Mesenchymal stem cell (in vitro differentiated cells and primary cell): Measurements from ENCODE around the gene TRPM1.
A peak's percentile ranks its signal among the peaks of the same experiment; 100 is the strongest.

ENCODE experiments used
- DNase-seq: peaks from one replicate; pipeline ENCODE4 v3.0.0-alpha.2; 2013
- H2AFZ ChIP-seq: one replicate; pipeline ENCODE4 v1.6.1; 2013; ENCODE audit warnings: low read depth, mild to moderate bottlenecking, control low read depth, inconsistent platforms, low read length, moderate library complexity
- H2AK5ac ChIP-seq: 2 replicates; pipeline ENCODE4 v1.6.1; 2013; ENCODE audit warnings: low read length, moderate library complexity, mild to moderate bottlenecking, inconsistent platforms; ENCODE audit not compliant: severe bottlenecking
- H2BK120ac ChIP-seq: one replicate; pipeline ENCODE4 v1.6.1; 2013; ENCODE audit warnings: low read depth, mild to moderate bottlenecking, inconsistent platforms, low read length, moderate library complexity
- H2BK12ac ChIP-seq, 2 experiments: one replicate each; pipeline ENCODE4 v1.6.1; 2013; ENCODE audit warnings: inconsistent platforms in 2 of 2, low read length in 2 of 2, mild to moderate bottlenecking in 2 of 2, moderate library complexity in 2 of 2, control low read depth in 1 of 2
- H2BK15ac ChIP-seq: one replicate; pipeline ENCODE4 v1.6.1; 2013; ENCODE audit warnings: mild to moderate bottlenecking, low read depth, inconsistent platforms; ENCODE audit not compliant: poor library complexity, severe bottlenecking
- H2BK5ac ChIP-seq: 2 replicates; pipeline ENCODE4 v1.6.1; 2013; ENCODE audit warnings: low read depth, mild to moderate bottlenecking, low read length, control low read depth, inconsistent platforms; ENCODE audit not compliant: poor library complexity, severe bottlenecking
- H3K14ac ChIP-seq, 2 experiments: one replicate each; pipeline ENCODE4 v1.6.1; 2013; ENCODE audit warnings: inconsistent platforms in 2 of 2, low read length in 2 of 2, control low read depth in 1 of 2, mild to moderate bottlenecking in 1 of 2, moderate library complexity in 1 of 2
- H3K18ac ChIP-seq, 2 experiments: one replicate each; pipeline ENCODE4 v1.6.1; 2013; ENCODE audit warnings: inconsistent platforms in 2 of 2, low read length in 2 of 2, control low read depth in 1 of 2, low read depth in 1 of 2, mild to moderate bottlenecking in 1 of 2
- H3K23ac ChIP-seq, 2 experiments: one replicate each; pipeline ENCODE4 v1.6.1; 2013; ENCODE audit warnings: inconsistent platforms in 2 of 2, low read length in 2 of 2, mild to moderate bottlenecking in 2 of 2, moderate library complexity in 2 of 2, control low read depth in 1 of 2
- H3K27ac ChIP-seq: 2 replicates; pipeline ENCODE4 v1.5.1; 2013; ENCODE audit warnings: mild to moderate bottlenecking, moderate library complexity, low read length, control low read depth, inconsistent platforms; ENCODE audit not compliant: poor library complexity, severe bottlenecking
- H3K27me3 ChIP-seq, 2 experiments: 2 replicates each; pipeline versions ENCODE4 v1.6.1 to v1.7.0; 2013; ENCODE audit warnings: low read length in 2 of 2, mild to moderate bottlenecking in 2 of 2, moderate library complexity in 2 of 2, control low read depth in 1 of 2, inconsistent platforms in 1 of 2; ENCODE audit not compliant: control insufficient read depth in 1 of 2, insufficient read depth in 1 of 2
- H3K36me3 ChIP-seq, 2 experiments: 2 replicates each; pipeline versions ENCODE4 v1.6.1 to v1.7.0; 2013; ENCODE audit warnings: low read length in 2 of 2, control low read depth in 1 of 2, inconsistent platforms in 1 of 2, low read depth in 1 of 2, mild to moderate bottlenecking in 1 of 2; ENCODE audit not compliant: insufficient read depth in 2 of 2, control insufficient read depth in 1 of 2
- H3K4ac ChIP-seq, 2 experiments: one replicate each; pipeline ENCODE4 v1.6.1; 2013; ENCODE audit warnings: inconsistent platforms in 2 of 2, low read length in 2 of 2, mild to moderate bottlenecking in 2 of 2, moderate library complexity in 2 of 2, control low read depth in 1 of 2, low read depth in 1 of 2
- H3K4me1 ChIP-seq: 2 replicates; pipeline ENCODE4 v1.6.1; 2013; ENCODE audit warnings: low read depth, low read length, control low read depth; ENCODE audit not compliant: control insufficient read depth, insufficient read depth
- H3K4me2 ChIP-seq: 2 replicates; pipeline ENCODE4 v1.6.1; 2013; ENCODE audit warnings: low read length, mild to moderate bottlenecking, inconsistent platforms; ENCODE audit not compliant: poor library complexity, severe bottlenecking
- H3K4me3 ChIP-seq, 2 experiments: 2 replicates each; pipeline versions ENCODE4 v1.5.1 to v1.7.0; 2013; ENCODE audit warnings: low read length in 2 of 2, mild to moderate bottlenecking in 2 of 2, control low read depth in 1 of 2, low read depth in 1 of 2; ENCODE audit not compliant: insufficient read depth in 1 of 2
- H3K79me1 ChIP-seq: replicated peaks from 2 replicates; pipeline ENCODE4 v1.6.1; 2013; ENCODE audit warnings: mild to moderate bottlenecking, control low read depth, low read length, inconsistent platforms; ENCODE audit not compliant: poor library complexity, severe bottlenecking
- H3K9ac ChIP-seq: 2 replicates; pipeline ENCODE4 v1.7.0; 2013; ENCODE audit warnings: mild to moderate bottlenecking, low read length, moderate library complexity
- H3K9me3 ChIP-seq: 2 replicates; pipeline ENCODE4 v1.7.0; 2013; ENCODE audit warnings: mild to moderate bottlenecking, low read length; ENCODE audit not compliant: control insufficient read depth
- H4K8ac ChIP-seq: one replicate; pipeline ENCODE4 v1.6.1; 2013; ENCODE audit warnings: inconsistent platforms, mild to moderate bottlenecking, low read length, moderate library complexity
- H4K91ac ChIP-seq: one replicate; pipeline ENCODE4 v1.6.1; 2013; ENCODE audit warnings: mild to moderate bottlenecking, low read length, inconsistent platforms
- WGBS: methylation state at CpG from one replicate; pipeline ENCODE4 v1.1.7; 2013; ENCODE audit warnings: mixed read lengths; 5-methylcytosine and 5-hydroxymethylcytosine counted together

The TRPM1 gene

GRCh38 chr15:30990446-30991254, 110.9 kb downstream of the TRPM1 start:
- Histone ChIP-seq H3K4ac (peak overlapping the region in 1 of 2 experiments; percentile 92), H3K9ac (peak overlapping the region; percentile 99), H3K4me1 (peaks cover 11% of the 10 kb centered on the region), H3K27me3 (no peaks in the 10 kb centered on the region), H4K91ac (no peak overlapping the region), H3K27ac (peak overlapping the region; percentile 67), H2BK12ac (no peak overlapping the region), H3K79me1 (peaks cover 6% of the 10 kb centered on the region), H3K14ac (peak overlapping the region in 1 of 2 experiments; percentile 60), H4K8ac (peak overlapping the region; percentile 63), H3K18ac (peak overlapping the region; percentile 88 to 89), H3K4me3 (peak overlapping the region; percentile 97 to 99), H2BK15ac (no peak overlapping the region), H3K23ac (peak overlapping the region in 1 of 2 experiments; percentile 49), H2BK120ac (peak overlapping the region; percentile 77), H3K9me3 (no peaks in the 10 kb centered on the region), H3K36me3 (peaks cover 8 to 20% of the 10 kb centered on the region in 2 experiments), H3K4me2 (peak overlapping the region; percentile 91), H2BK5ac (peak overlapping the region; percentile 94), H2AFZ (peak overlapping the region; percentile 97), H2AK5ac (no peak overlapping the region)
- 8% methylated on average over 18 of the region's 24 CpGs for WGBS
- peak; percentile 22 for DNase-seq

DNA sequence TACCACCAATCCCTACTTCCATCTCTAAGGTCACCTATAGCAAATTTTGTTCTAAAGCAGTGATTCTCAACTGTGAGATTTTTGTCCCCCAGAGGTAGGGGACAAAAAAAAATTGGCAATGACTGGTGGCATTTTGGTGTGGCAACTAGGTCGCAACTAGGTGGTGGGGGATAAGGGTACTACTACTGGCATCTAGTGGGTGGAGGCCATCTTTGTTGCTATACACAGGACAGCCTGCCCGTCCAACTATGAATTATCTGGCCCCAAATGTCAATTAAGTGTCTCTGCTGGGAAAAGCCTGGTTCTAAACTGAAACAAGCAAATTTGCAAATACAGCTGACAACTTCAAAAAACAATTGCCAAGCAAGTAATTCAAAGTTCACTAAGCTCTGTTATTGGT, 111.5 kb downstream of the TRPM1 start:
- peak overlapping the region; percentile 52 for H3K4me2 ChIP-seq
- H2BK15ac ChIP-seq, result no peak overlapping the region
- peak; percentile 17 for DNase-seq
- no peaks in the 10 kb centered on the region for H3K9me3 ChIP-seq
- no peak overlapping the region for H4K8ac ChIP-seq
- H3K4me3 ChIP-seq, result peak overlapping the region in 1 of 2 experiments; percentile 99
- H2BK12ac ChIP-seq, result no peak overlapping the region
- H3K27ac ChIP-seq, result peak overlapping the region; percentile 30
- no peak overlapping the region for H2AFZ ChIP-seq
- H2BK5ac ChIP-seq, result no peak overlapping the region
- H3K4me1 ChIP-seq, result peaks cover 15% of the 10 kb centered on the region
- H2AK5ac ChIP-seq, result no peak overlapping the region
- peak overlapping the region; percentile 99 for H3K9ac ChIP-seq
- H3K36me3 ChIP-seq, result peaks cover 15 to 24% of the 10 kb centered on the region in 2 experiments
- H3K14ac ChIP-seq, result no peak overlapping the region
- WGBS, result 75% methylated on average over 2 of the region's 2 CpGs
- H3K18ac ChIP-seq, result peak overlapping the region in 1 of 2 experiments; percentile 11
- no peak overlapping the region for H3K23ac ChIP-seq
- H3K79me1 ChIP-seq, result peaks cover 6% of the 10 kb centered on the region
- H3K4ac ChIP-seq, result no peak overlapping the region
- H4K91ac ChIP-seq, result no peak overlapping the region
- no peak overlapping the region for H2BK120ac ChIP-seq
- H3K27me3 ChIP-seq, result no peaks in the 10 kb centered on the region

- DNase-seq, result no peak
- H3K14ac ChIP-seq, result no peak overlapping the region
- H2BK15ac ChIP-seq, result no peak overlapping the region
- H3K27me3 ChIP-seq, result no peaks in the 10 kb centered on the region
- H3K79me1 ChIP-seq, result peaks cover 9% of the 10 kb centered on the region
- no peak overlapping the region for H3K4me2 ChIP-seq
- H2AK5ac ChIP-seq, result no peak overlapping the region
- no peak overlapping the region for H3K9ac ChIP-seq
- no peak overlapping the region for H2BK12ac ChIP-seq
- no peak overlapping the region for H2AFZ ChIP-seq
- peaks cover 19 to 52% of the 10 kb centered on the region in 2 experiments for H3K36me3 ChIP-seq
- H3K23ac ChIP-seq, result no peak overlapping the region
- H3K18ac ChIP-seq, result no peak overlapping the region
- peak overlapping the region; percentile 56 for H3K27ac ChIP-seq
- peaks cover 14% of the 10 kb centered on the region for H3K4me1 ChIP-seq
- no peak overlapping the region for H2BK5ac ChIP-seq
- no peak overlapping the region for H3K4ac ChIP-seq
- no peak overlapping the region for H2BK120ac ChIP-seq
- peak overlapping the region in 1 of 2 experiments; percentile 19 for H3K4me3 ChIP-seq
- no peak overlapping the region for H4K91ac ChIP-seq
- 77% methylated on average over 3 of the region's 3 CpGs for WGBS
- no peaks in the 10 kb centered on the region for H3K9me3 ChIP-seq
- H4K8ac ChIP-seq, result no peak overlapping the region
Observed at GRCh38 chr15:30985081-30985531, 116.4 kb downstream of the TRPM1 start.

DNA sequence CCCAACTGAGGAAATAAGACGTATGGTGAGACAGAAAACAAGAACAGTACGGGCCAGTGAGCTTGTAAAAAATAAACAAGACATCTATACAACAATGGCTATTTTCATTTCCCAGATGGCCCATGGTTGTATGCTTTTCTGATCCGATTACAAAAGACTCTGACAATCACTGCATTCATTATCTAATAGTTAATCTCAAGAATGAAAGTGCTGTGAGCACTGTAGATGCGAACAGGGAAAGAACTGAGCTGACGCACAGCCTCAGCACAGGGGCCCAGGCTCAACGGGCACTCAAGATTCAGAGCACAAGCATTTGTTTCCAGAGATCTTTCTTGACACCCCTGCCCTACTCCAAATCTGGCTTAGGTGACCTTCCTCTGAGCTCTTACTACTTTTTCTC, 117.0 kb downstream of the TRPM1 start:
- H3K79me1 ChIP-seq, result peaks cover 12% of the 10 kb centered on the region
- no peak overlapping the region for H2BK120ac ChIP-seq
- no peak overlapping the region for H2AFZ ChIP-seq
- H3K4ac ChIP-seq, result no peak overlapping the region
- WGBS, result 81% methylated on average over 6 of the region's 6 CpGs
- H3K23ac ChIP-seq, result no peak overlapping the region
- peak overlapping the region in 1 of 2 experiments; percentile 19 for H3K4me3 ChIP-seq
- no peaks in the 10 kb centered on the region for H3K27me3 ChIP-seq
- peaks cover 14% of the 10 kb centered on the region for H3K4me1 ChIP-seq
- peaks cover 20 to 57% of the 10 kb centered on the region in 2 experiments for H3K36me3 ChIP-seq
- H3K4me2 ChIP-seq, result no peak overlapping the region
- H3K27ac ChIP-seq, result peak overlapping the region; percentile 56
- no peak overlapping the region for H3K14ac ChIP-seq
- no peak overlapping the region for H3K9ac ChIP-seq
- H2BK15ac ChIP-seq, result no peak overlapping the region
- no peak for DNase-seq
- no peaks in the 10 kb centered on the region for H3K9me3 ChIP-seq
- H4K91ac ChIP-seq, result no peak overlapping the region
- H2AK5ac ChIP-seq, result no peak overlapping the region
- no peak overlapping the region for H2BK12ac ChIP-seq
- H4K8ac ChIP-seq, result no peak overlapping the region
- no peak overlapping the region for H3K18ac ChIP-seq
- no peak overlapping the region for H2BK5ac ChIP-seq
